ENCODE data around the gene IFIH1.

- TF ChIP-seq CTCF (IDR thresholded peaks at IDR 0.05) (no peak), ZFX (IDR thresholded peaks at IDR 0.05; ENCODE audit: borderline replicate concordance) (no peak)
Measured at GRCh38 chr2:162252153-162252552, 66.3 kb downstream of the IFIH1 start.
